ENCODE data around the gene BBS9.

The BBS9 gene

GRCh38 chr7:33627741-33628140, 498.4 kb downstream of the BBS9 start:
- DNase-seq, result no peak

GRCh38 chr7:33628894-33629293, 499.5 kb downstream of the BBS9 start:
- no peak for DNase-seq

GRCh38 chr7:33630359-33630758, 501.0 kb downstream of the BBS9 start:
- no peak for DNase-seq

- no peak for DNase-seq
Observed at GRCh38 chr7:33632322-33632721, 503.0 kb downstream of the BBS9 start.

GRCh38 chr7:33632840-33633525, 503.6 kb downstream of the BBS9 start:
- no peak for DNase-seq

- no peak for DNase-seq
Observed at GRCh38 chr7:33634606-33635005, 505.2 kb downstream of the BBS9 start.

GRCh38 chr7:33636359-33636758, 507.0 kb downstream of the BBS9 start:
- DNase-seq, result no peak

- DNase-seq, result no peak
Observed at GRCh38 chr7:33639552-33640197, 510.3 kb downstream of the BBS9 start.

- no peak for DNase-seq
Observed at GRCh38 chr7:33640741-33641140, 511.4 kb downstream of the BBS9 start.

- DNase-seq, result no peak
Observed at GRCh38 chr7:33642312-33642711, 512.9 kb downstream of the BBS9 start.

GRCh38 chr7:33643530-33643929, 514.2 kb downstream of the BBS9 start:
- DNase-seq, result no peak

GRCh38 chr7:33644489-33644888, 515.1 kb downstream of the BBS9 start:
- DNase-seq, result no peak

- DNase-seq, result no peak
Observed at GRCh38 chr7:33645104-33645503, 515.7 kb downstream of the BBS9 start.

GRCh38 chr7:33646166-33646565, 516.8 kb downstream of the BBS9 start:
- no peak for DNase-seq

GRCh38 chr7:33646891-33647391, 517.6 kb downstream of the BBS9 start:
- no peak for DNase-seq

- DNase-seq, result no peak
Observed at GRCh38 chr7:33649476-33650441, 520.4 kb downstream of the BBS9 start.

GRCh38 chr7:33650828-33651227, 521.5 kb downstream of the BBS9 start:
- no peak for DNase-seq

GRCh38 chr7:33651998-33652515, 522.7 kb downstream of the BBS9 start:
- no peak for DNase-seq

GRCh38 chr7:33654676-33655075, 525.3 kb downstream of the BBS9 start:
- no peak for DNase-seq

Data from activated CD4-positive, CD25-positive, alpha-beta regulatory T cell treated with anti-CD3 and anti-CD28 coated beads, Interleukin-2, amount 50 U/mL, for 72 hours (primary cell).